ENCODE results near the gene OCRL. TPM values are rescaled to one million over a fixed set of nuclear protein-coding genes. Genes with fewer than 3 reads are reported as not detected.

OCRL gene
- total RNA-seq = 10 to 100 TPM; 10.6 to 12.6 TPM

DNA sequence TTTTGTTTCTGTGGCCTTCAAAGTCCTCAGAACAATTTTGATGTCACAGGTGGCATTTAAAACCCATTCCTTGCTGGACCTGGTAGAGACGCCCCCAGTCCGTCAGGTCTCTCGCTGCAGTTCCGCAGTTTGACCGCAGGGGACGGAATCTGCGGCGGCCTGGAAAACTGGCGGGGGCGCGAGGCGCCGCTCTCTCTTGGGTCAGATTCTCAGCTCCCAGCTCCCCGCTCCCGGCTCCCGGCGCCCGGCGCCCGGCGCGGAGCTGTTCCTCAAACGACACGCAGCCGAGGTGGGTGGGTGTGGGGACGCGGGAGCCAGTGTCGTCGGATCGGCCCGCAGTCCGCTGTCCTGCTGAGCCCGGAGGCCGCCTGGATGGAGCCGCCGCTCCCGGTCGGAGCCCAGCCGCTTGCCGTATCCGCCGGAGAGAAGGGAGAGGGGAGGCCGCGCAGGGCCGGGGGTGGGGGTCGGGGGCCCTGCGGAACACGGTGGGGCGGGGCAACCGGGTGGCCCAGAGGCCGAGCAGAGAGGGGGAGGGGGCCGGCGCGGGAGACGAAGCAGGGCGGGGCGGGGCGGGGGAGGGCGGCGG is at the start of gene OCRL:
Gene OCRL, plus strand, starts transcription at position 192 of the 586 bp plus-strand sequence. Its CDS starts 181 bp downstream, at position 373.
- no peaks in the 10 kb centered on the region for H3K36me3 ChIP-seq
- no peaks in the 10 kb centered on the region for H3K9me3 ChIP-seq
- H3K4me3 ChIP-seq = peak within 1 kb of the TSS; percentile 69 to 70
- H3K27ac ChIP-seq = peak within 1 kb of the TSS; percentile 83 to 87
- TF ChIP-seq, protein P1, sequence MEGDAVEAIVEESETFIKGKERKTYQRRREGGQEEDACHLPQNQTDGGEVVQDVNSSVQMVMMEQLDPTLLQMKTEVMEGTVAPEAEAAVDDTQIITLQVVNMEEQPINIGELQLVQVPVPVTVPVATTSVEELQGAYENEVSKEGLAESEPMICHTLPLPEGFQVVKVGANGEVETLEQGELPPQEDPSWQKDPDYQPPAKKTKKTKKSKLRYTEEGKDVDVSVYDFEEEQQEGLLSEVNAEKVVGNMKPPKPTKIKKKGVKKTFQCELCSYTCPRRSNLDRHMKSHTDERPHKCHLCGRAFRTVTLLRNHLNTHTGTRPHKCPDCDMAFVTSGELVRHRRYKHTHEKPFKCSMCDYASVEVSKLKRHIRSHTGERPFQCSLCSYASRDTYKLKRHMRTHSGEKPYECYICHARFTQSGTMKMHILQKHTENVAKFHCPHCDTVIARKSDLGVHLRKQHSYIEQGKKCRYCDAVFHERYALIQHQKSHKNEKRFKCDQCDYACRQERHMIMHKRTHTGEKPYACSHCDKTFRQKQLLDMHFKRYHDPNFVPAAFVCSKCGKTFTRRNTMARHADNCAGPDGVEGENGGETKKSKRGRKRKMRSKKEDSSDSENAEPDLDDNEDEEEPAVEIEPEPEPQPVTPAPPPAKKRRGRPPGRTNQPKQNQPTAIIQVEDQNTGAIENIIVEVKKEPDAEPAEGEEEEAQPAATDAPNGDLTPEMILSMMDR (IDR thresholded peaks at IDR 0.05) = peak; percentile 54 to 79
- peaks cover 0 to 3% of the 10 kb centered on the region in 2 donors for H3K4me1 ChIP-seq
- DNase-seq (ENCODE audit: low spot score) = peak; percentile 68
- no peaks in the 10 kb centered on the region for H3K27me3 ChIP-seq

DNA sequence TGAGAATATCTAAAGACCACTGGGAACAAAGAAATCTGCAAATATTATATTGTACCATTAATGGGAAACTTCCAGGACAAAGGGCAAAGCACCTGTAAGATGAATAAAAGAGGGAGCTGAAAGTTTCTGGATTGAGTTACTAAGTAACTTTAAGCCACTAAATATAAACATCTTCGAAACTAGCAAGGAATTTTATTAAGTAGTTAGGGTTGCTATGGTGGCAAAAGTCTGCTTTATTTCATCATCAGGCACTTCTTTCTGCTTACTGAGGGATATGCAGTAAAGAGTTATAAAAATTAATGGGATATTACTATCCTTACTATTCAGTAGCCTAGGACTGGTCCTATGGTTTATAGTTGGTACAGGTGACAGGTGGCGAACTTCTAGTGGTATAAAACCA is 49.7 kb upstream of the OCRL start:
- Histone ChIP-seq H3K9me3 (no peaks in the 10 kb centered on the region), H3K4me1 (no peaks in the 10 kb centered on the region), H3K27ac (no peak overlapping the region), H3K36me3 (peaks cover 8% of the 10 kb centered on the region), H3K4me3 (no peak overlapping the region), H3K27me3 (no peaks in the 10 kb centered on the region)
- no peak for DNase-seq (ENCODE audit: low spot score)
- TF ChIP-seq, protein P1 (IDR thresholded peaks at IDR 0.05) = no peak

DNA sequence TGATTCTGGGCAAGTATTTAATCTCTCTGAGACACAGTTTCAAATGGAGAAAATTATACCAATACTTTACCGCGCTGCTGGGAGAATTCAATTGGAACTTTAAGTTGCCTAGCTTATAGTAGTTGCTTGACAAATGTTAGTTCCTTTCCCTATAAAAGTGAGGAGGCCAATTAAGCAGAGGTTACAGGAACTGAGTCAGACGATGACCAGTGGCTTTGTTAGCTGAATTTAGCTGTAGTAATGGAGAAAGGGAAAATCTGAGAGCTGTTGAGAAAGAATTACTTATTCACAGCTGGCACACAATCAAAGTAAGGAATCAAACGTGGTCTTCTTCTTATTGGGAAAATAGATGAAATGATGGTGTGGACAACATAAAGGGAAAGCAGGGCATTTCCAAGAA is 46.4 kb upstream of the OCRL start:
- Histone ChIP-seq H3K4me3 (no peak overlapping the region), H3K4me1 (no peaks in the 10 kb centered on the region), H3K36me3 (peaks cover 15% of the 10 kb centered on the region), H3K9me3 (no peaks in the 10 kb centered on the region), H3K27me3 (no peaks in the 10 kb centered on the region), H3K27ac (no peak overlapping the region)
- no peak for DNase-seq (ENCODE audit: low spot score)
- TF ChIP-seq, protein P1 (IDR thresholded peaks at IDR 0.05) = no peak

DNA sequence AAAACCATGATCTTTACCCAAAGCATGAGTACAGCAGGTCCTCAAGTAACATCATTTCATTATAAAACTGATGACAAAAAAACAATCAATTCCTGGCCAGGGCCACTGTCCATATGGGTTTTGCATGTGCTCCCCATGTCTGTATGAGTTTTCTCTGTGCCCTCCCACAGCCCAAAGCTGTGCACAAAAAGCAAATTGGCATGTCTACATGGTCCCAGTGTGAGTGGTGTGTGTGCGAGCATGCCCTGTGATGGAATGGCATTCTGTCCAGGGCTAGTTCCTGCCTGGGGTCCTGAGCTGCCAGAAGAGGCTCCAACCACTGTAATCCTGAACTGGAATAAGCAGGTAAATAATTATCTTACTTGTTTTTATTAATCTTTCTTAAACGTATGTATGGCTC is 45.2 kb upstream of the OCRL start:
- Histone ChIP-seq H3K9me3 (no peaks in the 10 kb centered on the region), H3K27ac (no peak overlapping the region), H3K36me3 (peaks cover 20% of the 10 kb centered on the region), H3K4me3 (no peak overlapping the region), H3K27me3 (no peaks in the 10 kb centered on the region), H3K4me1 (no peaks in the 10 kb centered on the region)
- TF ChIP-seq, protein P1 (IDR thresholded peaks at IDR 0.05) = no peak
- DNase-seq (ENCODE audit: low spot score) = no peak

DNA sequence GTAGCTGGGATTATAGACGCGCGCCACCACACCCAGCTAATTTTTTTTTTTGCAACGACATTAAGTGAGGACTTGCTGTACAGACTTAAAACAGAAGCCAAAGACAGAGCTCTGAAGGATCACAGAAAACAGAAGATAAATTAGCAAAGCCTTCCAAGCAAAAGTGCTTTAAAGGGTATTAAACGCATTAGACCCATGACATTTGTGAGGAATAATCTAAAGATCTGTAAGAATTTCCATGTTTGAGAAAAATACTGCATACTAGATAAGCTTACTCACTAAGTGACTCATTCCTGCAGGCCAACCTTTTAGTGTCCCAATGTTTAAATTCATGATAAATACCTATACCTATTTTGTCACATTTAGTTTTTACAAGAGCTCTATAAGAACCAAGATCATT is 44.2 kb upstream of the OCRL start:
- no peaks in the 10 kb centered on the region for H3K4me1 ChIP-seq
- no peak overlapping the region for H3K4me3 ChIP-seq
- peaks cover 20% of the 10 kb centered on the region for H3K36me3 ChIP-seq
- H3K27ac ChIP-seq = no peak overlapping the region
- no peaks in the 10 kb centered on the region for H3K27me3 ChIP-seq
- no peaks in the 10 kb centered on the region for H3K9me3 ChIP-seq
- no peak for DNase-seq (ENCODE audit: low spot score)
- TF ChIP-seq, protein P1 (IDR thresholded peaks at IDR 0.05) = no peak

DNA sequence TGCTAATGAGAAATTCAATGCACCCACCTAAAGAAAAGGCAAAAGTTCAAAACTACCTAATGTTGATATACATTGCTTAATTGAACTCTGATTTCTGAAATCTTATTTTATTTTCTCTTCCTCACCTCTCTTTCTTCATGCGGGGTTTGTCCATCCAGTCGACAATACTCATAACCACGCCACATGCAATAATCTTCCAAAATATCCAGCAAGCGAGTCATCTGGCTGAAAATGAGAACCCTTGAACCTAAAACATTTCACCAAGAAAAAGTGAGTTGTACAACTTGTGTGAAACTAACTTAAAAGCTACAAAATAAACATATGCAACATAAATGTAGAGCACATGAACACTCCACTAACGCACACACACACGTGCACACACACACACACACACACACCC is 43.4 kb upstream of the OCRL start:
- no peak overlapping the region for H3K4me3 ChIP-seq
- TF ChIP-seq, protein P1 (IDR thresholded peaks at IDR 0.05) = no peak
- H3K27ac ChIP-seq = no peak overlapping the region
- peaks cover 24% of the 10 kb centered on the region for H3K36me3 ChIP-seq
- no peaks in the 10 kb centered on the region for H3K4me1 ChIP-seq
- no peaks in the 10 kb centered on the region for H3K9me3 ChIP-seq
- H3K27me3 ChIP-seq = no peaks in the 10 kb centered on the region
- DNase-seq (ENCODE audit: low spot score) = no peak

All from right atrium auricular region (tissue), 2 donors.